Neural crest cell (in vitro differentiated cells): ENCODE data around the gene CCNC. TPM values are rescaled to one million over a fixed set of nuclear protein-coding genes. Genes with fewer than 3 reads are reported as not detected.

Source experiments
- DNase-seq: peaks from one replicate; pipeline ENCODE4 v3.0.0; 2021; ENCODE audit warnings: low read depth, mixed read lengths, low spot score
- H3K27ac Mint-ChIP-seq: one replicate; pipeline ENCODE4 v1.8.0; 2021; ENCODE audit warnings: mild to moderate bottlenecking, mixed read lengths; ENCODE audit not compliant: unreplicated experiment
- H3K27me3 Mint-ChIP-seq: 2 replicates; pipeline ENCODE4 v1.8.0; 2021; ENCODE audit warnings: low read depth, mild to moderate bottlenecking, mixed read lengths
- H3K36me3 Mint-ChIP-seq: 2 replicates; pipeline ENCODE4 v1.8.0; 2021; ENCODE audit warnings: low read depth, mild to moderate bottlenecking, mixed read lengths
- H3K4me1 Mint-ChIP-seq: 2 replicates; pipeline ENCODE4 v1.8.0; 2021; ENCODE audit warnings: mixed read lengths
- H3K4me3 Mint-ChIP-seq: one replicate; pipeline ENCODE4 v1.8.0; 2021; ENCODE audit warnings: mild to moderate bottlenecking, mixed read lengths
- H3K9me3 Mint-ChIP-seq: 2 replicates; pipeline ENCODE4 v1.8.0; 2021; ENCODE audit warnings: mixed read lengths
- CTCF ChIP-seq: fragments of 200-600 bp; sonication (generic); conservative IDR thresholded peaks from 2 replicates; pipeline ENCODE4 v1.5.0; 2021; ENCODE audit warnings: antibody characterized with exemption, mild to moderate bottlenecking
- total RNA-seq: library from RNA; stranded (reverse); gene quantifications from 2 replicates; pipeline ENCODE4 v1.2.1, GENCODE V29; 2021

Gene CCNC
- total RNA-seq, 1 donor from 2014 or later: 45.5 TPM

GRCh38 chr6:99521633-99522151 lies 46.8 kb downstream of the CCNC start:
- TF ChIP-seq CTCF: no peak
- Mint-ChIP-seq H3K27ac (peak overlapping the region; percentile 97), H3K4me1 (peaks cover 27% of the 10 kb centered on the region), H3K4me3 (peak overlapping the region; percentile 97), H3K9me3 (no peaks in the 10 kb centered on the region), H3K36me3 (no peaks in the 10 kb centered on the region), H3K27me3 (no peaks in the 10 kb centered on the region)
- DNase-seq: no peak

DNA sequence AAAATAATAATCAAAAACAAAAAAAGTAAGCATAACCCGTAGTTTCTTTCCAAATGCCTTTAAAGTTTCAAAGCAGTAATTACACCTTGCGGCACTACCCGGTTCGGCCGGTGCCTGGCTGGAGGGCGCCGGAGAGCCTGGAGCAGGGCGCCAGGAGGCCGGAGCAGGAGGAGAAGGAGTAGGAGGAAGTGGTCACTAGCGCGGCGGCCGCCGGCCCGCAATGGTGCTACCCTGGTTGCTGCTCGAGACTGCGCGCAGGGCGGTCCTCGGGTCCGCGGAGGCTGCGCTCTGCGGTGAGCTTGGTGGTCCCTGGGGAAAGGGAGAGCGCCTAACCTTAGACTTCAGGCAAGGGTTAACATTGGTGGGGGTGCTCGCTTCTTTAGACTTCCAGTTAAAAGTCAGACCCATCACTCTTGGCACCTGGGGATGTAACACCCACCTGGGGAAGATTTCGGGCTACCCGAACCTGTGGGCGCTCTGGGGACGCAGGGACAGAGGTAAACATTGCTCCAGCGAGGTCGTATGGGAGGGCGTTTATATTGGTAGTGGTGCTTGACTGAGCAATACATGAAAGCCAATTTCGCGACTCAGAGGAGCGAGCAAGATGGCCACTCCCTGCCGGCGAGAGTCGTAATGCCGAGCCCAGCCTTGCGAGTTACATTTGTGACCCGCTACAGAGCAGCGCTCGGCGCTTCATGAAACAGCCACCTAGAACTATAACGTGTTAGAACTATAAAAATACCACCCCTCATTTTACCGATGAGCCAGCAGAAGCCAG lies 47.4 kb downstream of the CCNC start:
- peak; percentile 70 for DNase-seq
- Mint-ChIP-seq H3K9me3 (no peaks in the 10 kb centered on the region), H3K4me1 (peaks cover 30% of the 10 kb centered on the region), H3K27me3 (peaks cover 4% of the 10 kb centered on the region), H3K4me3 (peak overlapping the region; percentile 97), H3K36me3 (no peaks in the 10 kb centered on the region), H3K27ac (peak overlapping the region; percentile 97)
- TF ChIP-seq CTCF: peak; percentile 76

DNA sequence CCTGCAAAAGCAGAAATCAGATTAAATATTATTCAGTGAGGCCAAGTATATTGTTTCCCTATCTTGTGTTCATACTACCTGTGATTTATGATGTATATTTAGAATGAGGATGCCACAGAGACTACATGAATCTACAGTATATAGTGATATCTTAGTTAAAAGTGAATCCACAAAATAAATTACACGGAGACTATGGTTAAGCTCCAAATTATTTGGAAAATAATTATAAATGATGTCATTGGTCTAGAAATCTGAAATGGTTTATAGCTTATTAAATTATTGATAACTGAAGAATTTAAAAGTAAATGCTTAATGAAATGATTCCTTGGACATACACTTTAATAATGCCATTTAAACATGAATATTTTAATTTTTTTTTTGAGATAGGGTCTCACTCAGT lies 49.0 kb downstream of the CCNC start:
- Mint-ChIP-seq H3K27me3 (peaks cover 10% of the 10 kb centered on the region), H3K27ac (no peak overlapping the region), H3K9me3 (no peaks in the 10 kb centered on the region), H3K4me1 (peaks cover 35% of the 10 kb centered on the region), H3K36me3 (no peaks in the 10 kb centered on the region), H3K4me3 (no peak overlapping the region)
- DNase-seq: no peak
- no peak for TF ChIP-seq CTCF

GRCh38 chr6:99514089-99514488 lies 54.4 kb downstream of the CCNC start:
- Mint-ChIP-seq H3K27ac (no peak overlapping the region), H3K4me1 (peaks cover 26% of the 10 kb centered on the region), H3K27me3 (peaks cover 22% of the 10 kb centered on the region), H3K4me3 (peak overlapping the region; percentile 93), H3K36me3 (no peaks in the 10 kb centered on the region), H3K9me3 (no peaks in the 10 kb centered on the region)
- no peak for DNase-seq
- no peak for TF ChIP-seq CTCF

DNA sequence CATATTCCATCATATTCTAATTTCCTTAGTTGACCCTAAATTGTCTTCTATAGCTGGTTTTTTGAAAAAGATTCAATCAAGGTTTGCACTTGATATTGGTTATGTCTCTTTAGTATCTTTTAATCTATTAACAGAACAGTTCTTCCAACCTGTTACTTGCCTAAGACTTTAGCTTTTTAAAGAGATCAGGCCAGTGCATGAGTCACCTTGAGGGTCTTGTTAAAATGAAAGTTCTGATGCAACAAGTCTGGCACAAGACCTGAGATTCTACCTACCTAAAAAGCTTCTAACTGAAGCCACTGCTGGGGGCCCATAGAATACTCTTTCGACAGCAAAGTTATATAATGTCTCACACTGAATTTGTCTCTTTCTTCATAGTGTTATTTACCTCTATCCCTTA lies 56.4 kb downstream of the CCNC start:
- no peak for DNase-seq
- no peak for TF ChIP-seq CTCF
- Mint-ChIP-seq H3K27ac (no peak overlapping the region), H3K4me3 (no peak overlapping the region), H3K27me3 (peaks cover 22% of the 10 kb centered on the region), H3K4me1 (peaks cover 26% of the 10 kb centered on the region), H3K9me3 (no peaks in the 10 kb centered on the region), H3K36me3 (no peaks in the 10 kb centered on the region)
